Metanephros (tissue), 1 donor: Measurements from ENCODE around the gene TPM4. TPM values are rescaled to one million over a fixed set of nuclear protein-coding genes. Genes with fewer than 3 reads are reported as not detected.

Experiments
- total RNA-seq: library from RNA; depleted of rRNA; stranded (reverse); fragments of >200 nt; gene quantifications from one replicate; pipeline ENCODE4 v1.2.3, GENCODE V29; 2014

TPM4 gene
- total RNA-seq = 341 TPM

DNA sequence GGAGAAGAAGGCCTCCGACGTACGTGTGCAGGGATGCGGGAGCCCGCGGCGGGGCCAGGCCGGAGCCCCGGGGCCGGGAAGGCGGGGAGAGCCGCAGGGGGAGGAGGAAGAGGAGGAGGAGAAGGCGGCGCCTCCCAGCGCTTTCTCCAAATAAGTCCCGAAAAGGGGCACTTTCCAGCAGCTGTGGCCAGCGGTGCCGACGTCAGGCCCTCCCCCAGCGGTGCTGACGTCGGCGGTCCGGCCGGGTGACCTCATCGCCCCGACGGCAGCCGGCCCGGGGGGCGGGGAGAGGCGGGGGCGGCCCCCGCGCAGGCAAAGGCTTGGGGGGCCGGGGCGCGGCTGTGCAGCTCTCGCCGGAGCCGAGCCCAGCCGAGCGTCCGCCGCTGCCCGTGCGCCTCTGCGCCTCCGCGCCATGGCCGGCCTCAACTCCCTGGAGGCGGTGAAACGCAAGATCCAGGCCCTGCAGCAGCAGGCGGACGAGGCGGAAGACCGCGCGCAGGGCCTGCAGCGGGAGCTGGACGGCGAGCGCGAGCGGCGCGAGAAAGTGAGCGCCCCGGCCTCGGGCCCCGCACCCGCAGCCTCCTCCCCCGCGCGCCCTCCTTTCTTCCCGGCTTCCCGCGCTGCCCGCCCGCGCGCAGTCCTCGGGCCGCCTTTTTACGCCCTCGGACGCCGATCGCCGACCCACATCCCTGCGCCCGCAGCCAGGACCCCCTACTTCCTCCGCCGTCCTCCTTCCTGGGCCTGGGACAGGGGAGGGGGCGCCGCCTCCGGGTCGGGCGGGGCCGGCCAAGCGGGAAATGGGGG, at the start of gene TPM4:
TPM4 (plus strand) TSS at position 342 of the 804 bp plus-strand sequence; CDS start at position 413, 71 bp downstream.

DNA sequence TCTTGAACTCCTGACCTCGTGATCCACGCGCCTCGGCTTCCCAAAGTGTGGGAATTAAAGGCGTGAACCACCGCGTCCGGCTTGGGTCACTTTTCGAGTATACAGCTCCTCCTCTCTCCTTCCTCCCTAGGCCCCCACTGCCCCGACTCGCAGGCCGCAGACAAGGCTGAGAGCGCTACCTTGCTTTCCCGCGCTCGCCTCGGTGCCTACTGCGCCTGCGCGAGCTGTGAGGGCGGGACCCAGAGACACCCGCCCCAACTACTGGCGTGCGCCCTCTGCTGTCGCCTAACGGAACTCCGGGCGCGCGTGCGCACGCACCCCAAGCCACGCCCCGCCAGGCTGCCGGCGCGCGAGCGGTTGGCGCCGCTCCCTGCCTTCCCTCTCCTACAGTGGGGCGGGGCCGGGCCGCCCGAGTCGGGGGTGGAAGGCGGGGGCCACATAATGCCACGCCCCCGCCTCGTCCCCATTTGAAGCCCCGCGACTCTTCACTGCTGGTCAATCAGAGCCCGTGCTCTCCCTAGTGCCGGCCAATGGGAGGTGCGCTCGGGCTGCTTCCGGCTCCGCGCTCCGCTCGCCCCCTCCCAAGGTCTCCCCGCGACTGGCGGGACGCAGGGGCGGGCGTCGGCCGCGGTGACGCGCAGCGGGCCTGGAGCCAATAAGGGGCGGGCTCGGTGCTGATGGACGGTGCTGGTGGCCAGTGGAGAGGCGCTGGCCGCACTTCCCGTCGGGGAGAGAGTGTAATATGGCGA, 35.0 kb downstream of the TPM4 start, which contains the start of gene RAB8A:
RAB8A (plus strand) TSS at position 730 of the 749 bp plus-strand sequence; CDS start at position 743, 13 bp downstream.

DNA sequence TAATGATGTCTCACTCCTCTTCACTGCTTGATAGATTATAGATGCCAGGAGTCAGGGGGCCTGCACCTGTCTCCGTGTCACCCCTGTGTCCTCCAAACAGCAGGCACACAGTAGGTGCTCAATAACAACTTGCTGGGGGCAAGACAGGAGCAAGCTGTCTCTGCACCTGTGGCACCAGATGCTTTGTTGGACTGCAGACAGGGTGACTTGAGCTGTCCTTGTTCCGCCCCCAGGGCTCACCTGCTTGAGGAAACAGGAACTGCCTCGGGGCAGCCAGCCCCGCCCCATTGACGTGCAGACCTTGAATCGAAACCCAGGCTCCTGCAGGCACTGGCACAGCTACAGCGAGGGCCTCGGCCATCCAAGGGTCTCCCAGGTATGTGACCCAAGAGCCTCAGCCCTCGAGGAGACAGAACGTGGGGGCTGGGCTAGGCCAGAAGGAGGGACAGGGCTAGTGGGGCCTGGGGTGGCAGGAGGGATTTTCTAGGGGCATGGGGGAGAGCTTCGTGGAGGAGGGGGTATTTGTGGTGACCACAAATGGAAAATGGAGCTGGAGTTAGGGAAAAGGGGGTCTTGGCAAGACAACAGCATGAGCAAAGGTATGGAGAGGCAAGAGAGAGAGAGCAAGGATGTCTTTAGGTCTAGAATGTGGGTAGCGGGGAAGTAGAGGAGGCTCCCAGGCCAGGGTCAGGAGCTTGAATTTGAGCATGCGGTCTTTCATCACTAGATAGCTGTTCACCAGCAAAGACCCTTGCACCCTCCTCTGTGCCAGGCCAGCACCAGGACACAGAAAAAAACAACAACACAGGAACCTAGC, 67.3 kb downstream of the TPM4 start, which contains the start of gene HSH2D:
HSH2D (plus strand) TSS at position 287 of the 817 bp plus-strand sequence. CDS start 5,066 bp downstream, outside the sequence.

Other genes with a start within 250 kb of the TPM4 start
- gene CYP4F2, start 178.4 kb upstream of the TPM4 start, total RNA-seq = not detected
- gene CYP4F11, start 142.0 kb upstream of the TPM4 start, total RNA-seq = not detected
- gene OR10H4, start 127.5 kb upstream of the TPM4 start, total RNA-seq = not detected
- 59.8 TPM for gene RAB8A, start 35.4 kb downstream of the TPM4 start, total RNA-seq
- gene HSH2D, start 67.2 kb downstream of the TPM4 start, total RNA-seq = 2.6 TPM
- not detected for gene CIB3, start 97.0 kb downstream of the TPM4 start, total RNA-seq
- 65.9 TPM for gene FAM32A, start 108.9 kb downstream of the TPM4 start, total RNA-seq
- gene AP1M1, start 121.4 kb downstream of the TPM4 start, total RNA-seq = 49.7 TPM
- 54.6 TPM for gene KLF2, start 248.3 kb downstream of the TPM4 start, total RNA-seq